Epithelial cell of esophagus (primary cell): ENCODE measurements around the gene SLC8A1.

Source experiments
- DNase-seq: peaks from one replicate; pipeline ENCODE4 v3.0.0; 2010; ENCODE audit warnings: low read depth
- H3K4me3 ChIP-seq: 2 replicates; pipeline ENCODE4 v1.5.1; 2011; ENCODE audit warnings: mild to moderate bottlenecking, low read length, control low read depth
- TF ChIP-seq, protein P1 (sequence below): IDR thresholded peaks from 2 replicates; pipeline ENCODE4 v1.5.1; 2011; ENCODE audit warnings: low read depth, mild to moderate bottlenecking, low read length, control low read depth, inconsistent platforms; ENCODE audit not compliant: insufficient read depth; ENCODE audit errors: missing control alignments

The SLC8A1 gene

GRCh38 chr2:40395169-40396073, 56.5 kb downstream of the SLC8A1 start:
- H3K4me3 ChIP-seq = no peak overlapping the region
- TF ChIP-seq, protein P1, sequence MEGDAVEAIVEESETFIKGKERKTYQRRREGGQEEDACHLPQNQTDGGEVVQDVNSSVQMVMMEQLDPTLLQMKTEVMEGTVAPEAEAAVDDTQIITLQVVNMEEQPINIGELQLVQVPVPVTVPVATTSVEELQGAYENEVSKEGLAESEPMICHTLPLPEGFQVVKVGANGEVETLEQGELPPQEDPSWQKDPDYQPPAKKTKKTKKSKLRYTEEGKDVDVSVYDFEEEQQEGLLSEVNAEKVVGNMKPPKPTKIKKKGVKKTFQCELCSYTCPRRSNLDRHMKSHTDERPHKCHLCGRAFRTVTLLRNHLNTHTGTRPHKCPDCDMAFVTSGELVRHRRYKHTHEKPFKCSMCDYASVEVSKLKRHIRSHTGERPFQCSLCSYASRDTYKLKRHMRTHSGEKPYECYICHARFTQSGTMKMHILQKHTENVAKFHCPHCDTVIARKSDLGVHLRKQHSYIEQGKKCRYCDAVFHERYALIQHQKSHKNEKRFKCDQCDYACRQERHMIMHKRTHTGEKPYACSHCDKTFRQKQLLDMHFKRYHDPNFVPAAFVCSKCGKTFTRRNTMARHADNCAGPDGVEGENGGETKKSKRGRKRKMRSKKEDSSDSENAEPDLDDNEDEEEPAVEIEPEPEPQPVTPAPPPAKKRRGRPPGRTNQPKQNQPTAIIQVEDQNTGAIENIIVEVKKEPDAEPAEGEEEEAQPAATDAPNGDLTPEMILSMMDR = no peak
- peak; percentile 40 for DNase-seq

DNA sequence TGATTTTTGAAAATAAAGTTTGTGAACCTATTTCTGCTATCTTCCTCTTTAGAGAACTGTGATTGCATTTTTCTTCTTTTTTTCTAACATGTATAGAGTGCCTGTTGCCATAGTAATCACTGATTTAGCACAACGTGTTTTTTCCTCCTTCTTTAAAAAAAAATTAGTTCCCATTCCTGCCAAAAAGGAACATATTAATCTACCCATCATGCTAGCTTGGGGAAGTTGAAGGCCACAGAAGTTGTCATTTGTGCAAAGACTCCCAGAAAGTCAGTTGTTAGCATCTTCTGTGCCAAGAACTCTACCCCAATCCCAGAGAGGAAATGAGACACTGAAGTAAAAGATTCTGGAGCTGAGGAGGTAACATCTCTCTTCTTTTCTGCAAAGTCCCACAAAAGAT, 57.3 kb downstream of the SLC8A1 start:
- TF ChIP-seq, protein P1 = no peak
- H3K4me3 ChIP-seq = no peak overlapping the region
- DNase-seq = no peak

GRCh38 chr2:40394031-40394430, 57.9 kb downstream of the SLC8A1 start:
- DNase-seq = no peak
- no peak overlapping the region for H3K4me3 ChIP-seq
- TF ChIP-seq, protein P1 = no peak

GRCh38 chr2:40388161-40388560, 63.7 kb downstream of the SLC8A1 start:
- H3K4me3 ChIP-seq = no peak overlapping the region
- DNase-seq = no peak
- TF ChIP-seq, protein P1 = no peak

GRCh38 chr2:40386177-40386576, 65.7 kb downstream of the SLC8A1 start:
- no peak for DNase-seq
- TF ChIP-seq, protein P1 = no peak
- H3K4me3 ChIP-seq = no peak overlapping the region

- TF ChIP-seq, protein P1 = no peak
- DNase-seq = peak; percentile 84
- no peak overlapping the region for H3K4me3 ChIP-seq
These were observed 67.2 kb downstream of the SLC8A1 start for GRCh38 chr2:40384714-40385113.

GRCh38 chr2:40384233-40384632, 67.7 kb downstream of the SLC8A1 start:
- TF ChIP-seq, protein P1 = no peak
- DNase-seq = no peak
- no peak overlapping the region for H3K4me3 ChIP-seq
